ENCODE measurements around the gene PMAIP1.
"Not testable (repeated sequence)": the region's sequence is repeated elsewhere in the genome, so short reads cannot be mapped to it uniquely, and the experiment has no call there.

PMAIP1 gene

DNA sequence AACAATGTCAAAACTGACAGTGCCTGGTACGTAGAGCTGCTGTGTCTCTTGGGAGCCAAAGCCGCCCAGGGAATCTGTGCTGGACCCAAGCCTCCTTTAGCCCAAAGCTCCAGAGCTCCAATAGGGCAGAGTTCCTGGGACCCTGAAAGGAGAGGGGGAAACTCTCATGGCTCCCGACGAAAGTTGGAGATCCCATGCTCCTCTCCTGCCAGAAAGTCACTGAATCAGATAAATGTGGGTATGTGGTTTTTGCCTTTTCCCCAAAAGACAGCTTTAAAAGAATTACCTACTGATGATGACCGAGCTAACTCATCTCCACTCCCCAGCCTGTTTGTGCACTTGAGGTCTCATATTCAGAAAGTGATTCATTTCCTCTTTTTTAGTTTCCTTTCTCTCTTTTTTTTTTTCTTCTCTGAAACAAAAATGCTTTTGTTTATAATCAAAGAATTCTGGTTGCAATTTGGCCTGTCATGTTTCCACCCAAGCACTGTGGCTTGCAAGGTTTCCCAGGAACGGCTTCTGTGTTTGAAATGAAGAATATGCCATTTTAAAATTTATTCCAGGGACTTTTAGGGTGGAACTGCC, 14.1 kb upstream of the PMAIP1 start:
- no peak for DNase-seq

- DNase-seq, result not testable (repeated sequence)
Observed at GRCh38 chr18:59886399-59886798, 13.4 kb upstream of the PMAIP1 start.

GRCh38 chr18:59892123-59892522, 7.7 kb upstream of the PMAIP1 start:
- DNase-seq, result no peak

- no peak for DNase-seq
Observed at GRCh38 chr18:59893971-59894370, 5.8 kb upstream of the PMAIP1 start.

DNA sequence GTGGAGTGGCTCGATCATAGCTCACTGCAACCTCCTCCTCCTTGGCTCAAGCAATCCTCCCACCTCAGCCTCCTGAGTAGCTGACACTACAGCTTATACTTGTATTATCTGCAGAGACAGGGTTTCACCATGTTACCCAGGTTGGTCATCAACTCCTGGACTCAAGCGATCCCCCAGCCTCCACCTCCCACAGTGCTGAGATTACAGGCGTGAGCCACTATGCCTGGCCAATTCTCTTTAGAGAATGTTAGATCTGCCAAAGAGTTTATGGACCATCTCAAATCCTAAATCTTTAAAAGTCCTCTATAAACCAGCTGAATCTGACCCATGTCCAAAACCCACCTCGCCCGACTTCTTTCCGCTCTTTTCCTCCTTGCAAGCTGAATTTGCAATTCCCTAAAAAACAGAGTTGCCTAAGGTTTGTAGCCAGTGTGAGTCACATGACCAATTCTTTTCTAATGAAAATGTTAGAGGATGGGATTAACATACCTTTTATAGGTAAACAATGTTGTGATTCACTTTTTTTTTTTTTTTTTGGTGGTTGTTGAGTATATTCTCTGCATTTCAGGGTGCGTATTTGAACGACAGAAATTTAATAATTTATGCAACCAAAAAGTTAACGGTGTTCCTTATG, 2.4 kb upstream of the PMAIP1 start:
- no peak for DNase-seq

- no peak for DNase-seq
Observed at GRCh38 chr18:59898093-59898492, 1.7 kb upstream of the PMAIP1 start.

- no peak for DNase-seq
Observed at GRCh38 chr18:59898609-59899297, 1.0 kb upstream of the PMAIP1 start.

GRCh38 chr18:59900222-59901128, 679 bp downstream of the PMAIP1 start:
- no peak for DNase-seq

GRCh38 chr18:59902131-59902992, 2.6 kb downstream of the PMAIP1 start:
- DNase-seq, result no peak

- no peak for DNase-seq
Observed at GRCh38 chr18:59902993-59903610, 3.3 kb downstream of the PMAIP1 start.

DNA sequence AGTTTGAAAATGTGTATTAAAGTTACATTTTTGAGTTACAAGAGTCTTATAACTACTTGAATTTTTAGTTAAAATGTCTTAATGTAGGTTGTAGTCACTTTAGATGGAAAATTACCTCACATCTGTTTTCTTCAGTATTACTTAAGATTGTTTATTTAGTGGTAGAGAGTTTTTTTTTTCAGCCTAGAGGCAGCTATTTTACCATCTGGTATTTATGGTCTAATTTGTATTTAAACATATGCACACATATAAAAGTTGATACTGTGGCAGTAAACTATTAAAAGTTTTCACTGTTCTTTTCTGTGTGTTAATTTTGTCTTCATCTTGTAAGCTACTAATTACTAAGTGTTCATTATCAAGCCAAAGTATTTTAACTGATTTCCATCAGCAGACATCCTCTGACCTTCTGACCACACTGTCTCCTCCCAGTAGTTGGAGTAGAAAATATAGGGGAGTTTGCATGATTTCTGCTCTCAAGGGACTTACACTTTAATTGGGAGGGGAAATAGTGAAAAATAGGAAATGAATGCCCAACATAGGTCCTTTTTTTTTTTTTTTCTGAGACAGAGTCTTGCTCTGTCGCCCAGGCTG, 4.3 kb downstream of the PMAIP1 start:
- no peak for DNase-seq

GRCh38 chr18:59905686-59906091, 5.9 kb downstream of the PMAIP1 start:
- no peak for DNase-seq

DNA sequence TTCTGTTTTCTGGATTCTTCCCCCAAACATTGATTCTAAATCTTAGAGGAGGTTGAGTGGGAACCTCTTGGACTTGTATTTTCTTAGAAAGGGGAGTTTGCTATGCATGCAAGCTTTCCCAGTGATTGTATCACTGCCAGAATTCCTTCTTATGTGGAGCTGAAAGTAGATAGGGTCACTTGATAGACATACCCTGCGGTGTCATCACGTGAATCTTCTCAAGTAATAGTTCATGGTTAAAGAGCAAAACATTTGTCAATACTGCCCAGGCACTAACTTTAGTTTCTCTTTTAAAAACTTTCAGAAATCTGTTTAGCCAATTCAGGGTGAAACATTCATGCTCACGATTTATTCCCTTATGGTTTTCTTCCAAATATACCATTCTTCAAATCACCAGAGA, 6.4 kb downstream of the PMAIP1 start:
- DNase-seq, result no peak

GRCh38 chr18:59907172-59907571, 7.4 kb downstream of the PMAIP1 start:
- DNase-seq, result no peak

DNA sequence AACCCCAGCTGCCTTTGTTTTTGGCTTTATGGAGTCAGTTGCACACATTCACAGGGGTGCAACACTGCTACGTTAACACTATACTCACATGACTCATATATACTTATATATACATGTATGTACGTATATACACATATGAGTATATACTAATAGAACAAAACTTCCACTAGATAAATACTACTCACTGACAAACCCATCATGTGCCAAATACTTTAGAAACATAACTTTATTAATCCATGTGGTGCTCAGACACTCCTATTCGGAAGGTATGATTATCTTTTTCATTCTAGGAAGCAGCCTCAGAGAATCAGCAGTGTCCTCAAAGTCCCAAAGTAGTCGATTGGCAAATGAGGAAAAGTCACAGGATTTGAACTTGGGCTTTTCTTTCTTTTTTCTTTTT, 7.9 kb downstream of the PMAIP1 start:
- no peak for DNase-seq

- no peak for DNase-seq
Observed at GRCh38 chr18:59908799-59909198, 9.0 kb downstream of the PMAIP1 start.

DNA sequence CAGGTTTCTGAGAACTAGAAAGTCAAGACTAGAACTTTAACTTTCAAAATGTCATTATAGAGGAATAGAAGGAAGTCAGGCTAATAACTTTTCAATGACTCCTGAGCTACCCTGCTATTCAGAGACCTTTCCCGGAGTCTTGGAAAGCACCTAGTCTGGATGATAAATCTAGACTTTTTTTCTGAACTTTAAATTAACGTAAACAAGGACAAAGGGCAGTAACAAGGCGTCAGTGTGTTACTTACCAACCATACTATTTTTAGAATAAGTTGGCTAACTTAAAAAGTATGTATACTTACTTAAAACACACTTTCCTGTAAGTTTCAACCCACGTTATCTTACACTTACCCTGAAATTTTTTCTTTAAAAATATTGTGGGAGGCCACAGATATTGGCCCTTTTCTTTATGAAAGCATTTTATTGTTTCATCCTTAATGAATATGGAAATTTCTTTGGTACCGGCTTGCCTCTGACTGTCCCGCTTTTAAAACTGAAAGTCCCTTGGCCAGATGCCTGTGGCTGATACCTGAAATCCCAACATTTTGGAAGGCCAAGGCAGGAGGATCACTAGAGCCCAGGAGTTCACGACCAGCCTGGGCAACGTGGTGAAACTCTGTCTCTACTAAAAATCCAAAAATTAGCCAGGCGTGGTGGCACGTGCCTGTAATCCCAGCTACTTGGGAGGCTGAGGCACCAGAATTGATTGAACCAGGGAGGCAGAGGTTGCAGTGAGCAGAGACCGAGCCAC, 9.7 kb downstream of the PMAIP1 start:
- DNase-seq, result no peak

GRCh38 chr18:59910967-59911366, 11.2 kb downstream of the PMAIP1 start:
- DNase-seq, result no peak

- DNase-seq, result no peak
Observed at GRCh38 chr18:59911600-59911999, 11.8 kb downstream of the PMAIP1 start.

- DNase-seq, result no peak
Observed at GRCh38 chr18:59912007-59912550, 12.3 kb downstream of the PMAIP1 start.

Measured in activated gamma-delta T cell (primary cell).